T-helper 1 cell (primary cell): ENCODE data around the gene LAPTM4A.

Experiments used
- DNase-seq, 5 donors: peaks; one replicate each; pipeline ENCODE4 v3.0.0-alpha.2; 2012 to 2020

The LAPTM4A gene

GRCh38 chr2:20015482-20016083, 35.8 kb downstream of the LAPTM4A start:
- peak in 1 of 5 donors; percentile 37 for DNase-seq

- no peak for DNase-seq
These were observed 38.1 kb downstream of the LAPTM4A start for GRCh38 chr2:20013126-20013849.

GRCh38 chr2:20012282-20013125, 38.9 kb downstream of the LAPTM4A start, which contains the start of gene MATN3:
MATN3 (minus strand) TSS chr2:20012668; CDS start chr2:20012631, 37 bp downstream.
- peak in 1 of 5 donors; percentile 11 for DNase-seq

GRCh38 chr2:20012032-20012281, 39.5 kb downstream of the LAPTM4A start:
- no peak for DNase-seq

- DNase-seq, result no peak
These were observed 40.0 kb downstream of the LAPTM4A start for GRCh38 chr2:20011276-20012031.

- no peak for DNase-seq
These were observed 42.7 kb downstream of the LAPTM4A start for GRCh38 chr2:20008703-20009102.

GRCh38 chr2:20005891-20006470, 45.4 kb downstream of the LAPTM4A start:
- DNase-seq, result no peak

GRCh38 chr2:20005067-20005627, 46.3 kb downstream of the LAPTM4A start:
- DNase-seq, result no peak

GRCh38 chr2:20001361-20001863, 50.0 kb downstream of the LAPTM4A start:
- no peak for DNase-seq

GRCh38 chr2:19993731-19994130, 57.7 kb downstream of the LAPTM4A start:
- no peak for DNase-seq

- no peak for DNase-seq
These were observed 59.5 kb downstream of the LAPTM4A start for GRCh38 chr2:19991895-19992294.

- DNase-seq, result no peak
These were observed 61.1 kb downstream of the LAPTM4A start for GRCh38 chr2:19990416-19990728.

GRCh38 chr2:19989667-19990415, 61.6 kb downstream of the LAPTM4A start, which contains the start of gene WDR35:
WDR35 (minus strand) TSS chr2:19990105; CDS start chr2:19990015, 90 bp downstream.
- peak; percentile 81 to 91 (median 83) for DNase-seq

GRCh38 chr2:19989342-19989666, 62.1 kb downstream of the LAPTM4A start:
- DNase-seq, result no peak

GRCh38 chr2:19988600-19988999, 62.8 kb downstream of the LAPTM4A start:
- no peak for DNase-seq

- no peak for DNase-seq
These were observed 63.5 kb downstream of the LAPTM4A start for GRCh38 chr2:19987936-19988335.
